Hepatocyte (in vitro differentiated cells): Measurements from ENCODE around the gene CA12. TPM values are rescaled to one million over a fixed set of nuclear protein-coding genes. Genes with fewer than 3 reads are reported as not detected.

Experiments
- DNase-seq: peaks from one replicate; pipeline ENCODE4 v3.0.0-alpha.2; 2016; ENCODE audit warnings: low spot score
- H2AFZ ChIP-seq: fragments of 200-600 bp; sonication (generic); 2 replicates; pipeline ENCODE4 v1.6.0; 2016; ENCODE audit warnings: antibody characterized with exemption, mild to moderate bottlenecking
- H3K27ac ChIP-seq: fragments of 200-600 bp; sonication (generic); 2 replicates; pipeline ENCODE4 v1.5.1; 2016; ENCODE audit warnings: mild to moderate bottlenecking
- H3K27me3 ChIP-seq: fragments of 200-600 bp; sonication (generic); 2 replicates; pipeline ENCODE4 v1.6.1; 2016
- H3K36me3 ChIP-seq: fragments of 200-600 bp; sonication (generic); replicated peaks from 2 replicates; pipeline ENCODE4 v1.5.1; 2016; ENCODE audit warnings: low read depth; ENCODE audit not compliant: insufficient read depth
- H3K4me1 ChIP-seq: fragments of 200-600 bp; sonication (generic); 2 replicates; pipeline ENCODE4 v1.5.1; 2016; ENCODE audit warnings: mild to moderate bottlenecking, moderate library complexity; ENCODE audit not compliant: insufficient read depth
- H3K4me2 ChIP-seq: fragments of 200-600 bp; sonication (generic); 2 replicates; pipeline ENCODE4 v1.6.0; 2016
- H3K4me3 ChIP-seq: fragments of 200-600 bp; sonication (generic); 2 replicates; pipeline ENCODE4 v1.5.1; 2016; ENCODE audit warnings: mild to moderate bottlenecking
- H3K79me2 ChIP-seq: fragments of 200-600 bp; sonication (generic); 2 replicates; pipeline ENCODE4 v1.6.0; 2017; ENCODE audit warnings: mild to moderate bottlenecking
- H3K9me2 ChIP-seq: fragments of 200-600 bp; sonication (generic); replicated peaks from 2 replicates; pipeline ENCODE4 v1.6.0; 2017; ENCODE audit warnings: mild to moderate bottlenecking; ENCODE audit not compliant: insufficient read depth
- H3K9me3 ChIP-seq: fragments of 200-600 bp; sonication (generic); 2 replicates; pipeline ENCODE4 v1.5.1; 2016; ENCODE audit warnings: low read depth, mild to moderate bottlenecking
- H4K20me1 ChIP-seq: fragments of 200-600 bp; sonication (generic); 2 replicates; pipeline ENCODE4 v1.6.0; 2016; ENCODE audit warnings: mild to moderate bottlenecking; ENCODE audit not compliant: insufficient read depth, poor library complexity, severe bottlenecking
- CTCF ChIP-seq: fragments of 200-600 bp; sonication (generic); IDR thresholded peaks from 2 replicates; pipeline ENCODE4 v1.5.1; 2016; ENCODE audit warnings: antibody characterized with exemption, mild to moderate bottlenecking; ENCODE audit not compliant: poor library complexity
- EZH2 ChIP-seq: fragments of 200-600 bp; sonication (generic); IDR thresholded peaks from 2 replicates; pipeline ENCODE4 v1.6.1; 2016; ENCODE audit warnings: antibody characterized with exemption, mild to moderate bottlenecking, borderline replicate concordance
- EZH2phosphoT487 ChIP-seq: fragments of 200-600 bp; sonication (generic); IDR thresholded peaks from one replicate; pipeline ENCODE4 v1.6.1; 2018; ENCODE audit warnings: antibody characterized with exemption, mild to moderate bottlenecking, low read depth, moderate library complexity; ENCODE audit not compliant: unreplicated experiment, severe bottlenecking
- WGBS: methylation state at CpG from one replicate; pipeline ENCODE4 v1.1.6; 2016; ENCODE audit warnings: low lambda C conversion rate; ENCODE audit errors: missing lambda C conversion rate; 5-methylcytosine and 5-hydroxymethylcytosine counted together
- polyA plus RNA-seq: library from polyadenylated mRNA; unstranded; fragments of >200 nt; fragmentation: Nextera tagmentation; extraction: Ambion mirVana; gene quantifications from 2 replicates; pipeline ENCODE4 v1.2.1, GENCODE V29; 2016
- total RNA-seq: library from RNA; depleted of rRNA; stranded (reverse); fragments of >200 nt; gene quantifications from 2 replicates; pipeline ENCODE4 v1.2.3, GENCODE V29; 2014

CA12 gene
- total and polyA plus RNA-seq, 2 experiments from 2014 or later, result 13.8 to 16.6 TPM

- Histone ChIP-seq H3K36me3 (no peaks in the 10 kb centered on the region), H3K9me3 (no peaks in the 10 kb centered on the region), H3K4me1 (no peaks in the 10 kb centered on the region), H4K20me1 (no peaks in the 10 kb centered on the region), H3K27ac (peak overlapping the region; percentile 9), H2AFZ (no peak overlapping the region), H3K4me3 (no peak overlapping the region), H3K27me3 (no peaks in the 10 kb centered on the region), H3K9me2 (no peaks in the 10 kb centered on the region), H3K4me2 (no peak overlapping the region), H3K79me2 (no peaks in the 10 kb centered on the region)
- TF ChIP-seq EZH2 (no peak), EZH2phosphoT487 (no peak), CTCF (no peak)
- DNase-seq, result peak; percentile 37
- 53% methylated on average over 8 of the region's 8 CpGs for WGBS
These were observed 14.7 kb upstream of the CA12 start for GRCh38 chr15:63396152-63396928.

- TF ChIP-seq EZH2phosphoT487, result no peak
- no peak for TF ChIP-seq CTCF
- no peak for TF ChIP-seq EZH2
- no peaks in the 10 kb centered on the region for H3K4me1 ChIP-seq
- H3K79me2 ChIP-seq, result no peaks in the 10 kb centered on the region
- no peaks in the 10 kb centered on the region for H3K9me3 ChIP-seq
- H3K4me2 ChIP-seq, result no peak overlapping the region
- H4K20me1 ChIP-seq, result no peaks in the 10 kb centered on the region
- WGBS, result 67% methylated on average over 4 of the region's 4 CpGs
- no peaks in the 10 kb centered on the region for H3K27me3 ChIP-seq
- H2AFZ ChIP-seq, result no peak overlapping the region
- H3K36me3 ChIP-seq, result no peaks in the 10 kb centered on the region
- no peak overlapping the region for H3K4me3 ChIP-seq
- H3K9me2 ChIP-seq, result no peaks in the 10 kb centered on the region
- peak overlapping the region; percentile 9 for H3K27ac ChIP-seq
- no peak for DNase-seq
These were observed 14.1 kb upstream of the CA12 start for GRCh38 chr15:63395730-63396151.

GRCh38 chr15:63392361-63393009, 10.8 kb upstream of the CA12 start:
- H3K27ac ChIP-seq, result no peak overlapping the region
- no peak overlapping the region for H2AFZ ChIP-seq
- DNase-seq, result no peak
- TF ChIP-seq CTCF (no peak), EZH2 (no peak), EZH2phosphoT487 (no peak)
- no peaks in the 10 kb centered on the region for H3K9me3 ChIP-seq
- H3K4me3 ChIP-seq, result no peak overlapping the region
- H3K9me2 ChIP-seq, result no peaks in the 10 kb centered on the region
- H3K79me2 ChIP-seq, result no peaks in the 10 kb centered on the region
- H3K27me3 ChIP-seq, result no peaks in the 10 kb centered on the region
- H3K4me2 ChIP-seq, result no peak overlapping the region
- no peaks in the 10 kb centered on the region for H4K20me1 ChIP-seq
- 80% methylated on average over 7 of the region's 7 CpGs for WGBS
- H3K36me3 ChIP-seq, result no peaks in the 10 kb centered on the region
- H3K4me1 ChIP-seq, result peaks cover 13% of the 10 kb centered on the region
